ENCODE data around the gene EHMT1. TPM values are rescaled to one million over a fixed set of nuclear protein-coding genes. Genes with fewer than 3 reads are reported as not detected.

EHMT1 gene
- total and polyA plus RNA-seq, 2 of the 13 experiments (the other 11 are each of a cell fraction or from before 2014, with no cell fraction given), result 23.0 to 27.1 TPM

DNA sequence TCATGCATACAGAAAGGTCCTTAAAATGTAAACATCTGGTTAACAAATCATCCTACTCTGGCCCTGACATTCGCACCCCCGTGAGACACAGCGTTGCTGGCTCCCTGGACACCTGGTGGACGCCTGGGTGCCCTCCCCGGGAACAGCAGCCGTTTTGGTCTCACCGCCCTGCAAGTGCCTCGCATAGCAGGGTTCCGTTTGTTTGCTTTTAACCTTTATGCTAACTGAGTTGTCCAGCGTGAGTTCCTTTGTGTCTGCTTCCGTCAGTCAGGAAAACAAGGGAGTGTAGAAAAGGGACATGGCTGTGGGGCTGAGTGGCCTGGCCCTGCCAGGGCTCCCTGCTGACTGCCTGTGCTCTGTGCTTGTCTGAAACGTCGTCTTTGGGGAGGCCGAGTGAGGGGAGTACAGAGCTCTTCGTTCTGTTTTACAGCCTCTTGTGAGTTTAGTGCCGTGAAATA lies 166.9 kb downstream of the EHMT1 start (continued):
- TF ChIP-seq CSRNP1 (CRISPR knock-in tag; IDR thresholded peaks at IDR 0.05) (no peak), ZNF234 (CRISPR knock-in tag; conservative IDR thresholded peaks at IDR 0.05) (no peak), MTA1 (CRISPR knock-in tag; IDR thresholded peaks at IDR 0.05; ENCODE audit: borderline replicate concordance) (peak; percentile 29; the same call in 1 of the 2 replicates), ETV5 (CRISPR knock-in tag; IDR thresholded peaks at IDR 0.05; ENCODE audit: borderline replicate concordance) (peak; percentile 67; the same call in 1 of the 2 replicates), NFIC (IDR thresholded peaks at IDR 0.05; ENCODE audit: low read length) (no peak), SRF (IDR thresholded peaks at IDR 0.05; ENCODE audit: low read depth, low read length) (no peak), RBAK (CRISPR knock-in tag; IDR thresholded peaks at IDR 0.05) (no peak), ZNF644 (CRISPR knock-in tag; IDR thresholded peaks at IDR 0.05; ENCODE audit: low read depth) (no peak), GATAD2A (CRISPR knock-in tag; IDR thresholded peaks at IDR 0.05) (peak; percentile 78), SETDB1 (CRISPR knock-in tag; IDR thresholded peaks at IDR 0.05; ENCODE audit: borderline replicate concordance) (no peak), ZNF549 (CRISPR knock-in tag; IDR thresholded peaks at IDR 0.05) (no peak), ZNF550 (CRISPR knock-in tag; IDR thresholded peaks at IDR 0.05; ENCODE audit: borderline replicate concordance) (no peak), IRF2 (CRISPR knock-in tag; IDR thresholded peaks at IDR 0.05) (no peak), CEBPG (CRISPR knock-in tag; IDR thresholded peaks at IDR 0.05) (peak; percentile 40; the same call in 1 of the 2 replicates), DR1 (CRISPR knock-in tag; IDR thresholded peaks at IDR 0.05) (no peak), ZNF44 (CRISPR knock-in tag; IDR thresholded peaks at IDR 0.05) (no peak), HOMEZ (CRISPR knock-in tag; IDR thresholded peaks at IDR 0.05; ENCODE audit: low read depth) (0 out of 2 replicates have a peak, but pooled peaks have one; percentile 22), RXRB (CRISPR knock-in tag; IDR thresholded peaks at IDR 0.05; ENCODE audit: borderline replicate concordance) (peak; percentile 70; the same call in 1 of the 2 replicates), ZNF614 (CRISPR knock-in tag; IDR thresholded peaks at IDR 0.05; ENCODE audit: borderline replicate concordance) (peak; percentile 76; the same call in 1 of the 2 replicates), ZNF124 (CRISPR knock-in tag; IDR thresholded peaks at IDR 0.05) (no peak), RFX5 (IDR thresholded peaks at IDR 0.05; ENCODE audit: low read depth, low read length) (no peak)
- TF ChIP-seq, protein P1, sequence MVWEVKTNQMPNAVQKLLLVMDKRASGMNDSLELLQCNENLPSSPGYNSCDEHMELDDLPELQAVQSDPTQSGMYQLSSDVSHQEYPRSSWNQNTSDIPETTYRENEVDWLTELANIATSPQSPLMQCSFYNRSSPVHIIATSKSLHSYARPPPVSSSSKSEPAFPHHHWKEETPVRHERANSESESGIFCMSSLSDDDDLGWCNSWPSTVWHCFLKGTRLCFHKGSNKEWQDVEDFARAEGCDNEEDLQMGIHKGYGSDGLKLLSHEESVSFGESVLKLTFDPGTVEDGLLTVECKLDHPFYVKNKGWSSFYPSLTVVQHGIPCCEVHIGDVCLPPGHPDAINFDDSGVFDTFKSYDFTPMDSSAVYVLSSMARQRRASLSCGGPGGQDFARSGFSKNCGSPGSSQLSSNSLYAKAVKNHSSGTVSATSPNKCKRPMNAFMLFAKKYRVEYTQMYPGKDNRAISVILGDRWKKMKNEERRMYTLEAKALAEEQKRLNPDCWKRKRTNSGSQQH (CRISPR knock-in tag; IDR thresholded peaks at IDR 0.05; ENCODE audit: low read depth), result no peak
- TF ChIP-seq, protein P2, sequence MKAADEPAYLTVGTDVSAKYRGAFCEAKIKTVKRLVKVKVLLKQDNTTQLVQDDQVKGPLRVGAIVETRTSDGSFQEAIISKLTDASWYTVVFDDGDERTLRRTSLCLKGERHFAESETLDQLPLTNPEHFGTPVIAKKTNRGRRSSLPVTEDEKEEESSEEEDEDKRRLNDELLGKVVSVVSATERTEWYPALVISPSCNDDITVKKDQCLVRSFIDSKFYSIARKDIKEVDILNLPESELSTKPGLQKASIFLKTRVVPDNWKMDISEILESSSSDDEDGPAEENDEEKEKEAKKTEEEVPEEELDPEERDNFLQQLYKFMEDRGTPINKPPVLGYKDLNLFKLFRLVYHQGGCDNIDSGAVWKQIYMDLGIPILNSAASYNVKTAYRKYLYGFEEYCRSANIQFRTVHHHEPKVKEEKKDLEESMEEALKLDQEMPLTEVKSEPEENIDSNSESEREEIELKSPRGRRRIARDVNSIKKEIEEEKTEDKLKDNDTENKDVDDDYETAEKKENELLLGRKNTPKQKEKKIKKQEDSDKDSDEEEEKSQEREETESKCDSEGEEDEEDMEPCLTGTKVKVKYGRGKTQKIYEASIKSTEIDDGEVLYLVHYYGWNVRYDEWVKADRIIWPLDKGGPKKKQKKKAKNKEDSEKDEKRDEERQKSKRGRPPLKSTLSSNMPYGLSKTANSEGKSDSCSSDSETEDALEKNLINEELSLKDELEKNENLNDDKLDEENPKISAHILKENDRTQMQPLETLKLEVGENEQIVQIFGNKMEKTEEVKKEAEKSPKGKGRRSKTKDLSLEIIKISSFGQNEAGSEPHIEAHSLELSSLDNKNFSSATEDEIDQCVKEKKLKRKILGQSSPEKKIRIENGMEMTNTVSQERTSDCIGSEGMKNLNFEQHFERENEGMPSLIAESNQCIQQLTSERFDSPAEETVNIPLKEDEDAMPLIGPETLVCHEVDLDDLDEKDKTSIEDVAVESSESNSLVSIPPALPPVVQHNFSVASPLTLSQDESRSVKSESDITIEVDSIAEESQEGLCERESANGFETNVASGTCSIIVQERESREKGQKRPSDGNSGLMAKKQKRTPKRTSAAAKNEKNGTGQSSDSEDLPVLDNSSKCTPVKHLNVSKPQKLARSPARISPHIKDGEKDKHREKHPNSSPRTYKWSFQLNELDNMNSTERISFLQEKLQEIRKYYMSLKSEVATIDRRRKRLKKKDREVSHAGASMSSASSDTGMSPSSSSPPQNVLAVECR (CRISPR knock-in tag; IDR thresholded peaks at IDR 0.05; ENCODE audit: borderline replicate concordance), result peak; percentile 46; the same call in 1 of the 2 replicates

Measured in HepG2 (cell line).